ENCODE results near the gene CEP63.

- TF ChIP-seq POLR2A (IDR thresholded peaks at IDR 0.05) (no peak), POLR2AphosphoS5 (IDR thresholded peaks at IDR 0.05) (no peak)
Measured at GRCh38 chr3:134543113-134543512, 57.3 kb downstream of the CEP63 start.

Measured in breast epithelium (tissue), 3 donors.